IPS DF 4.7 (cell line): ENCODE data around the gene USF2.

Experiments
- DNase-seq: peaks from one replicate; pipeline ENCODE4 v3.0.0-alpha.2; 2013; ENCODE audit warnings: low spot score; ENCODE audit errors: extremely low read depth

USF2 gene

GRCh38 chr19:35241417-35241816 is 27.3 kb upstream of the USF2 start:
- DNase-seq: no peak

GRCh38 chr19:35246466-35247092 is 22.2 kb upstream of the USF2 start:
- DNase-seq: no peak

GRCh38 chr19:35247526-35248309 is 21.0 kb upstream of the USF2 start:
- peak; percentile 89 for DNase-seq

- DNase-seq: peak; percentile 56
Measured at GRCh38 chr19:35248310-35249145, 20.2 kb upstream of the USF2 start, which contains the start of gene LSR. Gene LSR (plus strand): TSS chr19:35249002. CDS start chr19:35249023, 21 bp downstream.

- DNase-seq: no peak
Measured at GRCh38 chr19:35249146-35249847, 19.5 kb upstream of the USF2 start.

GRCh38 chr19:35249848-35250711 is 18.7 kb upstream of the USF2 start:
- DNase-seq: no peak

- no peak for DNase-seq
Measured at GRCh38 chr19:35251456-35251855, 17.3 kb upstream of the USF2 start.

GRCh38 chr19:35253316-35254286 is 15.2 kb upstream of the USF2 start:
- DNase-seq: no peak

- DNase-seq: no peak
Measured at GRCh38 chr19:35254341-35255297, 14.1 kb upstream of the USF2 start.

- DNase-seq: no peak
Measured at GRCh38 chr19:35256566-35256965, 12.2 kb upstream of the USF2 start.

GRCh38 chr19:35257113-35257461 is 11.7 kb upstream of the USF2 start:
- no peak for DNase-seq

- DNase-seq: no peak
Measured at GRCh38 chr19:35260694-35261304, 8.0 kb upstream of the USF2 start.

- no peak for DNase-seq
Measured at GRCh38 chr19:35261356-35262100, 7.2 kb upstream of the USF2 start.

GRCh38 chr19:35262101-35262761 is 6.5 kb upstream of the USF2 start:
- DNase-seq: no peak

- DNase-seq: no peak
Measured at GRCh38 chr19:35264268-35265125, 4.3 kb upstream of the USF2 start.
